Caki2 (cell line): ENCODE measurements around the gene ATP9B. TPM values are rescaled to one million over a fixed set of nuclear protein-coding genes. Genes with fewer than 3 reads are reported as not detected.
"Not testable (repeated sequence)": the region's sequence is repeated elsewhere in the genome, so short reads cannot be mapped to it uniquely, and the experiment has no call there.

Source experiments
- DNase-seq: peaks from one replicate; pipeline ENCODE4 v3.0.0-alpha.2; 2015; ENCODE audit warnings: low read depth
- in situ Hi-C: cut with HindIII; loops from 2 replicates; pipeline ENCODE4 v1.10.0; 2016; ENCODE audit warnings: low sequenced_read_pairs, low pct_unique_long_range_greater_than_20kb, mixed read lengths
- total RNA-seq: library from RNA; depleted of rRNA; stranded (reverse); fragments of >200 nt; shearing (Covaris generic); gene quantifications from 2 replicates; pipeline ENCODE4 v1.2.3, GENCODE V29; 2014; ENCODE audit warnings: low replicate concordance

ATP9B gene
- total RNA-seq, 1 experiment from 2014 or later = 60.4 TPM

- in situ Hi-C loops = no loop called here
- DNase-seq = no peak
Measured at GRCh38 chr18:79111483-79111882, 42.3 kb downstream of the ATP9B start.

- in situ Hi-C loops = no loop called here
- DNase-seq = no peak
Measured at GRCh38 chr18:79117385-79117784, 48.2 kb downstream of the ATP9B start.

- in situ Hi-C loops = no loop called here
- DNase-seq = no peak
Measured at GRCh38 chr18:79117788-79118187, 48.6 kb downstream of the ATP9B start.

GRCh38 chr18:79118797-79119196, 49.6 kb downstream of the ATP9B start:
- no peak for DNase-seq
- in situ Hi-C loops = no loop called here

GRCh38 chr18:79121746-79122474, 52.7 kb downstream of the ATP9B start:
- no peak for DNase-seq
- in situ Hi-C loops = no loop called here

GRCh38 chr18:79123948-79124347, 54.8 kb downstream of the ATP9B start:
- in situ Hi-C loops = no loop called here
- no peak for DNase-seq

- in situ Hi-C loops = no loop called here
Measured at GRCh38 chr18:79129120-79129519, 59.9 kb downstream of the ATP9B start.

GRCh38 chr18:79133724-79134123, 64.5 kb downstream of the ATP9B start:
- in situ Hi-C loops = no loop called here
- DNase-seq = no peak

More at GRCh38 chr18:79129120-79129519, 59.9 kb downstream of the ATP9B start:
- no peak for DNase-seq

GRCh38 chr18:79135924-79136323, 66.7 kb downstream of the ATP9B start:
- in situ Hi-C loops = no loop called here

GRCh38 chr18:79136742-79137141, 67.5 kb downstream of the ATP9B start:
- in situ Hi-C loops = no loop called here
- DNase-seq = no peak

More at GRCh38 chr18:79135924-79136323, 66.7 kb downstream of the ATP9B start:
- DNase-seq = no peak

- DNase-seq = no peak
- in situ Hi-C loops = no loop called here
Measured at GRCh38 chr18:79139206-79139605, 70.0 kb downstream of the ATP9B start.

- in situ Hi-C loops = no loop called here
- DNase-seq = no peak
Measured at GRCh38 chr18:79147014-79147413, 77.8 kb downstream of the ATP9B start.

GRCh38 chr18:79151191-79151590, 82.0 kb downstream of the ATP9B start:
- DNase-seq = no peak
- in situ Hi-C loops = no loop called here

- in situ Hi-C loops = no loop called here
- no peak for DNase-seq
Measured at GRCh38 chr18:79156327-79156726, 87.1 kb downstream of the ATP9B start.

GRCh38 chr18:79164706-79165105, 95.5 kb downstream of the ATP9B start:
- in situ Hi-C loops = no loop called here

GRCh38 chr18:79166702-79167101, 97.5 kb downstream of the ATP9B start:
- in situ Hi-C loops = no loop called here
- no peak for DNase-seq

More at GRCh38 chr18:79164706-79165105, 95.5 kb downstream of the ATP9B start:
- DNase-seq = no peak

- DNase-seq = peak; percentile 50
- in situ Hi-C loops = no loop called here
Measured at GRCh38 chr18:79167526-79168190, 98.5 kb downstream of the ATP9B start.

- in situ Hi-C loops = no loop called here
- DNase-seq = no peak
Measured at GRCh38 chr18:79169958-79170555, 100.9 kb downstream of the ATP9B start.

GRCh38 chr18:79172331-79172730, 103.1 kb downstream of the ATP9B start:
- in situ Hi-C loops, DNase-seq: not testable (repeated sequence)
